GM12878 (cell line): ENCODE data around the gene INO80E. TPM values are rescaled to one million over a fixed set of nuclear protein-coding genes. Genes with fewer than 3 reads are reported as not detected.

Source experiments
- ATAC-seq: fragments of 200-7000 bp; cut with Tn5 transposase; 3 replicates; pipeline ENCODE4 v1.9.1; 2020; ENCODE audit warnings: mild to moderate bottlenecking, moderate library complexity
- BruUV-seq: library from RNA; stranded (reverse); fragments of 400-500 nt; replicated peaks from 2 replicates; lab custom pipeline; 2021; lab: Mats Ljungman, UMichigan
- CTCF ChIA-PET: fragments of 300-600 bp; sonication (Branson Sonifier 250); formaldehyde crosslinking; extraction: SDS; loops from one replicate; lab custom pipeline; 2021; ENCODE audit warnings: inconsistent platforms; lab: Yijun Ruan, JAX
- POLR2A ChIA-PET: fragments of 350-600 bp; formaldehyde crosslinking; extraction: SDS; loops from one replicate; lab custom pipeline; 2021; ENCODE audit warnings: inconsistent platforms; lab: Charles Lee
- RAD21 ChIA-PET: fragments of 300-600 bp; sonication (Branson Sonifier 250); formaldehyde crosslinking; loops from one replicate; lab custom pipeline; 2023; ENCODE audit warnings: antibody characterized with exemption; ENCODE audit not compliant: unreplicated experiment; lab: Charles Lee
- SMC1A ChIA-PET: fragments of 300-600 bp; sonication (Branson Sonifier 250); formaldehyde crosslinking; loops from one replicate; lab custom pipeline; 2023; ENCODE audit not compliant: unreplicated experiment, uncharacterized antibody; lab: Charles Lee
- DNase-seq: peaks from one replicate; pipeline ENCODE4 v3.0.0-alpha.2; 2011; ENCODE audit warnings: low read depth, low spot score
- FAIRE-seq: peaks from 3 replicates; lab custom pipeline; 2011; peaks lifted over from hg19 to GRCh38; lab: Jason Lieb, UNC
- H2AFZ ChIP-seq: 2 replicates; pipeline ENCODE4 v1.6.0; 2011; ENCODE audit warnings: low read depth, low read length, control low read depth; ENCODE audit not compliant: control insufficient read depth
- H3K27ac ChIP-seq: 2 replicates; pipeline ENCODE4 v1.5.1; 2011; ENCODE audit warnings: control low read depth; ENCODE audit not compliant: control insufficient read depth, insufficient read depth
- H3K27me3 ChIP-seq, 2 experiments: replicated peaks in 1 of 2; 2 replicates each; pipeline versions ENCODE4 v1.6.0 to v1.6.1; 2011; ENCODE audit warnings: low read length in 1 of 2; ENCODE audit not compliant: control insufficient read depth in 2 of 2, insufficient read depth in 2 of 2
- H3K36me3 ChIP-seq, 2 experiments: 2 replicates each; pipeline ENCODE4 v1.5.1; 2011; ENCODE audit warnings: low read length in 1 of 2; ENCODE audit not compliant: control insufficient read depth in 2 of 2, insufficient read depth in 2 of 2
- H3K4me1 ChIP-seq: 2 replicates; pipeline ENCODE4 v1.6.1; 2011; ENCODE audit warnings: mild to moderate bottlenecking, low read length, moderate library complexity, mixed read lengths; ENCODE audit not compliant: control insufficient read depth, insufficient read depth
- H3K4me2 ChIP-seq: 2 replicates; pipeline ENCODE4 v1.6.0; 2011; ENCODE audit warnings: control low read depth; ENCODE audit not compliant: control insufficient read depth, insufficient read depth
- H3K4me3 ChIP-seq: fragments of 200-600 bp; sonication (generic); 2 replicates; pipeline ENCODE4 v1.5.1; 2016
- H3K79me2 ChIP-seq: 2 replicates; pipeline ENCODE4 v1.6.0; 2011; ENCODE audit warnings: low read length; ENCODE audit not compliant: control insufficient read depth, insufficient read depth
- H3K9ac ChIP-seq: 2 replicates; pipeline ENCODE4 v1.8.0; 2011; ENCODE audit warnings: low read length, control low read depth, mixed read lengths; ENCODE audit not compliant: control insufficient read depth, insufficient read depth
- H3K9me3 ChIP-seq: replicated peaks from 3 replicates; pipeline ENCODE4 v1.5.1; 2011; ENCODE audit warnings: mild to moderate bottlenecking, low read length; ENCODE audit not compliant: control insufficient read depth, insufficient read depth
- H4K20me1 ChIP-seq: 2 replicates; pipeline ENCODE4 v1.6.0; 2011; ENCODE audit not compliant: control insufficient read depth, insufficient read depth
- CBFB ChIP-seq: IDR thresholded peaks from 2 replicates; pipeline ENCODE4 v1.6.1; 2016; ENCODE audit warnings: antibody characterized with exemption, low read depth
- DPF2 ChIP-seq: fragments of 450-650 bp; IDR thresholded peaks from 2 replicates; pipeline ENCODE4 v1.6.1; 2017; ENCODE audit warnings: mild to moderate bottlenecking
- E4F1 ChIP-seq: fragments of 450-650 bp; IDR thresholded peaks from 2 replicates; pipeline ENCODE4 v1.6.1; 2018; ENCODE audit warnings: borderline replicate concordance, mild to moderate bottlenecking; ENCODE audit not compliant: partially characterized antibody
- FOXM1 ChIP-seq: IDR thresholded peaks from 2 replicates; pipeline ENCODE4 v1.6.1; 2012; ENCODE audit warnings: low read depth, mild to moderate bottlenecking, inconsistent platforms, low read length, moderate library complexity
- GABPA ChIP-seq: IDR thresholded peaks from 2 replicates; pipeline ENCODE4 v1.6.1; 2014; ENCODE audit warnings: antibody characterized with exemption, low read depth, mild to moderate bottlenecking, inconsistent platforms
- HDAC6 ChIP-seq: fragments of 200-600 bp; sonication (generic); IDR thresholded peaks from one replicate; pipeline ENCODE4 v1.8.0; 2017; ENCODE audit warnings: antibody characterized with exemption; ENCODE audit not compliant: unreplicated experiment
- HDGF ChIP-seq: fragments of 450-650 bp; IDR thresholded peaks from 2 replicates; pipeline ENCODE4 v1.6.1; 2016; ENCODE audit warnings: antibody characterized with exemption
- KLF5 ChIP-seq: fragments of 450-650 bp; IDR thresholded peaks from 2 replicates; pipeline ENCODE4 v1.6.1; 2014; ENCODE audit warnings: mild to moderate bottlenecking; ENCODE audit not compliant: partially characterized antibody
- MEF2A ChIP-seq: IDR thresholded peaks from 2 replicates; pipeline ENCODE4 v1.6.1; 2011; ENCODE audit warnings: low read depth, mild to moderate bottlenecking, low read length, moderate library complexity; ENCODE audit not compliant: insufficient read depth
- NBN ChIP-seq: fragments of 450-650 bp; IDR thresholded peaks from 2 replicates; pipeline ENCODE4 v1.6.1; 2016
- NFYB ChIP-seq: IDR thresholded peaks from 2 replicates; pipeline ENCODE4 v1.6.1; 2011; ENCODE audit warnings: low read depth, mild to moderate bottlenecking, low read length, improper control_type of control experiment, moderate library complexity; ENCODE audit not compliant: insufficient read depth
- SMC3 ChIP-seq: IDR thresholded peaks from 2 replicates; pipeline ENCODE4 v1.6.1; 2011; ENCODE audit warnings: low read length, improper control_type of control experiment, borderline replicate concordance
- SPI1 ChIP-seq: IDR thresholded peaks from 2 replicates; pipeline ENCODE4 v1.6.1; 2011; ENCODE audit warnings: low read depth, mild to moderate bottlenecking, low read length, moderate library complexity, borderline replicate concordance; ENCODE audit not compliant: insufficient read depth
- SREBF2 ChIP-seq: IDR thresholded peaks from 2 replicates; pipeline ENCODE4 v1.6.1; 2012; ENCODE audit warnings: mild to moderate bottlenecking, low read length
- SUPT20H ChIP-seq: IDR thresholded peaks from 2 replicates; pipeline ENCODE4 v1.6.1; 2011; ENCODE audit warnings: low read depth, mild to moderate bottlenecking, low read length, moderate library complexity, borderline replicate concordance; ENCODE audit not compliant: control insufficient read depth
- WRNIP1 ChIP-seq: IDR thresholded peaks from 2 replicates; pipeline ENCODE4 v1.6.1; 2011; ENCODE audit warnings: low read depth, low read length, improper control_type of control experiment, borderline replicate concordance
- ZBTB11 ChIP-seq: fragments of 450-650 bp; formaldehyde crosslinking; IDR thresholded peaks from 2 replicates; pipeline ENCODE4 v1.5.0; 2022; ENCODE audit warnings: mild to moderate bottlenecking, missing genetic modification characterization
- WGBS: methylation state at CpG from one replicate; pipeline ENCODE4 v1.1.6; 2016; ENCODE audit warnings: low lambda C conversion rate; ENCODE audit not compliant: insufficient replicate concordance, insufficient coverage; ENCODE audit errors: missing lambda C conversion rate; 5-methylcytosine and 5-hydroxymethylcytosine counted together
- in situ Hi-C: fragments of 300-500 bp; cut with MboI; formaldehyde crosslinking; loops from 9 replicates; pipeline ENCODE4 v1.14.3; 2018; ENCODE audit warnings: mixed read lengths
- intact Hi-C: fragments of 100-400 bp; cut with micrococcal nuclease; formaldehyde crosslinking; loops from one replicate; pipeline ENCODE4 v1.14.2; 2022; ENCODE audit not compliant: unreplicated experiment
- polyA plus RNA-seq, 11 experiments: library from polyadenylated mRNA; depleted of rRNA in 4 of 11; unstranded in 6 of 11; stranded (reverse) in 5 of 11; fragments of >200 nt; fragmentation: Nextera tagmentation in 4 of 11; fragmentation: Illumina TruSeq in 1 of 11; extraction: Ambion mirVana in 4 of 11; extraction: Trizol in 1 of 11; gene quantifications; 1 replicate in 1 of 11; 2 replicates in 10 of 11; pipeline versions ENCODE4 v1.2.1 to v1.2.3, GENCODE V29; 2011 to 2016; ENCODE audit warnings: inconsistent platforms in 2 of 11, missing spikeins in 2 of 11, low read depth in 1 of 11
- total RNA-seq, 4 experiments: library from RNA; depleted of rRNA in 3 of 4; stranded (reverse); fragments of >200 nt in 3 of 4; fragmentation: Illumina TruSeq in 1 of 4; extraction: Trizol in 1 of 4; gene quantifications; 2 replicates each; pipeline versions ENCODE4 v1.2.1 to v1.2.3, GENCODE V29; 2013 to 2021

The INO80E gene
- total and polyA plus RNA-seq, 10 of the 15 experiments (the other 5 are each of a cell fraction or from before 2014, with no cell fraction given) = 0.39 to 74.0 (median 33.0) TPM

GRCh38 chr16:29974291-29975133, 21.5 kb upstream of the INO80E start:
- SMC1A ChIA-PET = interaction anchor here (1.9 to 3.2 kb wide), 3 partner anchors 12 to 19 kb away, joined by 4 to 20 read pairs (median 11); partner anchors contain the start of gene TMEM219
- peak; percentile 40 for ATAC-seq
- Histone ChIP-seq H3K27me3 (no peaks in the 10 kb centered on the region), H4K20me1 (no peaks in the 10 kb centered on the region), H2AFZ (no peak overlapping the region), H3K79me2 (peaks cover 37% of the 10 kb centered on the region), H3K9ac (peak overlapping the region; percentile 86), H3K36me3 (peaks cover 11 to 14% of the 10 kb centered on the region in 2 experiments), H3K9me3 (no peaks in the 10 kb centered on the region; the same call in 2 of the 3 replicates), H3K4me3 (peak overlapping the region; percentile 99), H3K27ac (peak overlapping the region; percentile 90), H3K4me2 (peak overlapping the region; percentile 91), H3K4me1 (peaks cover 9% of the 10 kb centered on the region)
- intact Hi-C loops (no loop called here), in situ Hi-C loops (no loop called here)
- FAIRE-seq = no peak
- DNase-seq = no peak
- WGBS = 1% methylated on average over 30 of the region's 31 CpGs
- BruUV-seq = no TSS peak
- RAD21 ChIA-PET = interaction anchor here (2.3 kb wide), 1 partner anchor 12 kb away, joined by 19 read pairs; the partner anchor contains the start of gene TMEM219
- POLR2A ChIA-PET = interaction anchor here (0.6 to 6.0 kb wide), 9 partner anchors 13 to 1296 kb away, joined by 3 to 53 read pairs (median 9); partner anchors contain the start of genes HIRIP3, INO80E, KCTD13 and PAGR1
- CTCF ChIA-PET = interaction anchor here (1.5 to 2.8 kb wide), 5 partner anchors 12 to 157 kb away, joined by 5 to 14 read pairs (median 8); partner anchors contain the start of genes KCTD13 and TMEM219
- TF ChIP-seq ZBTB11 (CRISPR knock-in tag) (no peak), MEF2A (no peak), KLF5 (no peak), CBFB (no peak), E4F1 (no peak), SPI1 (peak; percentile 30; the same call in 1 of the 2 replicates), DPF2 (no peak), SREBF2 (no peak), GABPA (no peak), HDGF (0 out of 2 replicates have a peak, but pooled peaks have one; percentile 29), HDAC6 (no peak), SMC3 (no peak), SUPT20H (no peak), WRNIP1 (no peak), NFYB (no peak), FOXM1 (no peak), NBN (no peak)
